Measurements from ENCODE around the gene ADAMTSL5. TPM values are rescaled to one million over a fixed set of nuclear protein-coding genes. Genes with fewer than 3 reads are reported as not detected.

The ADAMTSL5 gene, protein sequence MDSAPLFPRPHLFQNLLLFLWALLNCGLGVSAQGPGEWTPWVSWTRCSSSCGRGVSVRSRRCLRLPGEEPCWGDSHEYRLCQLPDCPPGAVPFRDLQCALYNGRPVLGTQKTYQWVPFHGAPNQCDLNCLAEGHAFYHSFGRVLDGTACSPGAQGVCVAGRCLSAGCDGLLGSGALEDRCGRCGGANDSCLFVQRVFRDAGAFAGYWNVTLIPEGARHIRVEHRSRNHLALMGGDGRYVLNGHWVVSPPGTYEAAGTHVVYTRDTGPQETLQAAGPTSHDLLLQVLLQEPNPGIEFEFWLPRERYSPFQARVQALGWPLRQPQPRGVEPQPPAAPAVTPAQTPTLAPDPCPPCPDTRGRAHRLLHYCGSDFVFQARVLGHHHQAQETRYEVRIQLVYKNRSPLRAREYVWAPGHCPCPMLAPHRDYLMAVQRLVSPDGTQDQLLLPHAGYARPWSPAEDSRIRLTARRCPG
- polyA plus RNA-seq (2013, experiment 1 of 2): 0.25 TPM
- polyA plus RNA-seq (2013, experiment 2 of 2): 0.13 TPM

DNA sequence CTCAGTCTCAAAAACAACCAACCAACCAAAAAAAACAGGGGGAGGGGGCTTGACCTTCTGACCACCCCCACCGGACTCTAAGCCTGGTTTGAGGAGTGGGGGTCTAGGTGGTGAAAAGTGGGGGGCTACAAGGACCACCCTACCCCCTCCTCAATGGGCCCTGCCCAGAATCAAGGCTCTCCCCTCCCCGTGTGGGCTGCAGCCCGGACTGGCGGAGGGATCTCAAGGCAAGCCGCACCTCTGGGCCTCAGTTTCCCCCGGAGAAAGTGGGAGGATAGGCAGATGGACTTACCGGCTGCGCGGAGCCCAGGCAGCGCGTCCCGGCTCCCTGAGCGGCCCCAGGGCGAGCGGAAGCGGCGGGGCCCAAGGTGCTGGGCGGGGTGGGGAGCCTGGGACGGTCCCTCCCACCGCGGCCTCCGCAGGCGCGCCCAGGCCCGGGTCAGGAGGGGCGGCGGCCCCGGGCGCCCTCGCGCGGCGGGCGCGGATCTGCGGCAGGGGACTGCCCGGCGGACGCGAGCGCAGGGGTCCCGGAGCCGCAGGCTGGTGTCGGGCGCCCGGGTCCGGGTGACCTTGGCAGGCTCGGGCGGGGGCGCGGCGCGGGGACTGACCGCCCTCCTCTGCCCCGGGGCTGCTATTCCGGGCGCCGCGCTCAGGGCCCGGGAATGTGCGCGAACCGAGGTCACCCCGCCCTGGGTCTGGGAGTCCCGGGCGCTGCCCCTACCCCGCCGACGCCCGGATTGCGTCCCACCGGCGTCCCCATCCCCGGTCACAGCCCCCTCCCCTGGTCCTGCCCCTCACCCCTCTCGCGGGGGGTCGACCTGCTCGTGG is at the start of gene ADAMTSL5:
TSS of gene ADAMTSL5 (minus strand) at position 349 of the 828 bp plus-strand sequence. CDS start 2,076 bp downstream, outside the sequence.
- Histone ChIP-seq H3K4me3 (ENCODE audit: low read length) (peak within 1 kb of the TSS; percentile 39), H3K9ac (ENCODE audit: low read depth, low read length) (no peak within 1 kb of the TSS), H3K27me3 (ENCODE audit: insufficient read depth, low read length) (peaks cover 50% of the 10 kb centered on the region), H3K27ac (ENCODE audit: low read depth, low read length) (no peak within 1 kb of the TSS), H3K9me3 (ENCODE audit: insufficient read depth, low read depth, low read length) (no peaks in the 10 kb centered on the region), H3K36me3 (ENCODE audit: insufficient read depth, low read length) (no peaks in the 10 kb centered on the region), H3K4me1 (ENCODE audit: insufficient read depth, low read length) (no peaks in the 10 kb centered on the region)
- WGBS: 4% methylated on average over 77 of the region's 78 CpGs

DNA sequence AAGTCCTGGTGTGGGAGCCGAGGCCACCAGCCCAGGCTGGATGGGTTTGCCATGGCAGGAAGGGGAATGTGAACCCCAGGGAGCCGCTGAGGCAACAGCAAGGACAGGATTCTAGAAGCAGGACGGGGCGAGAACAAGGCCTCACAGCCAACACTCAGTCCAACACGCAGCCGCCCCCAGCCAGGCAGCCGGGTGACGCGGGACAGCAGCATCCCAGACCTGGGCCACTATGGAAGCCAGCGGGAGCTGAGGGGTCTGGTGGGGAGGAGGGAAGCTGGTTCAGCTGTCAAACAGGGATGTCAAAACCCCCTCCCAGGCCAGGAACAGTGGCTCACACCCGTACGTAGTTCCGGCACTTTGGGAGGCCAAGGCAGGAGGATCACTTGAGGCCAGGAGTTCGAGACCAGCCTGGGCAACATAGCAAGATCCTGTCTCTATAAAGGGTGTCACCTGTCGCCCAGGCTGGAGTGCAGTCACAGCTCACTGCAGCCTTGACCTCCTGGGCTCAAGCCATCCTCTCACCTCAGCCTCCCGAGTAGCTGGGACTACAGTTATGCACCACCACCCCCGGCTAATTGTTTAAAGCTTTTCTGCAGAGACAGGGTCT is 48.5 kb upstream of the ADAMTSL5 start:
- H3K9ac ChIP-seq (ENCODE audit: low read depth, low read length): no peak overlapping the region
- WGBS: 93% methylated on average over 17 of the region's 17 CpGs

DNA sequence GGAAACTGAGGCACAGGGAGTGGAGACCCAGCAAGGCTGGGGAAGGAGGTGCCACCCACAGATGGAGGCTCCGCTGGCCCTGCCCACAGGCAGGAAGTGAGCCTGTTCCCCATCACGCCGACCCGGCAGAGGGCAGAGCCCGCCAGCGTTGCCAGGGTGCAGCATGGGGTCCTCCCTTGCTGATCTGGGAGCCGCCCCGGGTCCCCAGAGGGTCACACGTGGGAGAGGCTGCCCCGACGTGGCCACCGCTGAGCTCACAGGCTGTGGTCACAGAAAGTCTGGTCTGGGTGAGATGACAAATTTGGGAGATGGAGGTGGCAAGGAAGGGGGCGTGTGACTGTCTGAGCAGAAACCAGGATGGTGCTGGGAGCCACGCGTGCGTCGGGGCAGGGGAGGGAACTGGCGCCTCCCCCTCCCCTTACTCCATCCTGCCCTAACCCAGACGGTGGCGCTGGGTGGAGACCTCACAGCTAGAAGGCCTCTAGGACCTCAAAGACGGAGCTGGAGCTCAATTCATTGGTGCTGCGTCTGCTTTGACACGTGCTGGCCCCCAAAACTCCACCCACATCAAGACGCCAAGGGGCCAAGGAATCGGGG is 47.6 kb upstream of the ADAMTSL5 start:
- WGBS: 91% methylated on average over 25 of the region's 25 CpGs
- Histone ChIP-seq H3K4me1 (ENCODE audit: insufficient read depth, low read length) (no peaks in the 10 kb centered on the region), H3K9ac (ENCODE audit: low read depth, low read length) (no peak overlapping the region), H3K36me3 (ENCODE audit: insufficient read depth, low read length) (peaks cover 47% of the 10 kb centered on the region), H3K27me3 (ENCODE audit: insufficient read depth, low read length) (no peaks in the 10 kb centered on the region), H3K4me3 (ENCODE audit: low read length) (no peak overlapping the region), H3K9me3 (ENCODE audit: insufficient read depth, low read depth, low read length) (no peaks in the 10 kb centered on the region), H3K27ac (ENCODE audit: low read depth, low read length) (no peak overlapping the region)

More for the DNA sequence above, 48.5 kb upstream of the ADAMTSL5 start:
- Histone ChIP-seq H3K27ac (ENCODE audit: low read depth, low read length) (no peak overlapping the region), H3K4me3 (ENCODE audit: low read length) (no peak overlapping the region), H3K27me3 (ENCODE audit: insufficient read depth, low read length) (no peaks in the 10 kb centered on the region; the same call in 1 of the 2 replicates), H3K4me1 (ENCODE audit: insufficient read depth, low read length) (0 out of 2 replicates have a peak, but pooled peaks cover 4% of the 10 kb centered on the region), H3K36me3 (ENCODE audit: insufficient read depth, low read length) (peaks cover 45% of the 10 kb centered on the region), H3K9me3 (ENCODE audit: insufficient read depth, low read depth, low read length) (no peaks in the 10 kb centered on the region)

DNA sequence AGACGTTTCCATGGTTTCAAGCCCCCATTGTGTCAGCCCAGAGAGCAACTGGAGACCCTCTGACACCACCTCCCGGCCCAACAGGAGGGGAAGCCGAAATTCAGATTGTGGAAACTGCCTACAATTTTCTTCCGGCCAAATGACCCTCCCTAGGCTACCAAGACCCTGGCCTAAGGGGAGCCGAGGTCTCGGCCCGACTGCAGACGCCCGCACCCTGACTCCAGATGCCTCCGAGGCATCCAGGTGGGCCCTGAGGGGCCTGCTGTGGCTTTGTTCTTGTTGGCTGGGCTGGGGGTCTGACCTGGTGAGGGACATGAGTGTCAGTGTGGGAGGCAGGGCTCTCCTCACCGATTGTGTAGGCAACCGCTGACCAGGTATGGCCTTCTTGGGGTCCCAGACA is 45.7 kb upstream of the ADAMTSL5 start:
- H3K9ac ChIP-seq (ENCODE audit: low read depth, low read length): no peak overlapping the region
- WGBS: 93% methylated on average over 12 of the region's 12 CpGs
- H3K4me3 ChIP-seq (ENCODE audit: low read length): no peak overlapping the region
- H3K36me3 ChIP-seq (ENCODE audit: insufficient read depth, low read length): peaks cover 43% of the 10 kb centered on the region
- H3K27me3 ChIP-seq (ENCODE audit: insufficient read depth, low read length): no peaks in the 10 kb centered on the region
- H3K9me3 ChIP-seq (ENCODE audit: insufficient read depth, low read depth, low read length): no peaks in the 10 kb centered on the region
- H3K27ac ChIP-seq (ENCODE audit: low read depth, low read length): no peak overlapping the region
- no peaks in the 10 kb centered on the region for H3K4me1 ChIP-seq (ENCODE audit: insufficient read depth, low read length)

DNA sequence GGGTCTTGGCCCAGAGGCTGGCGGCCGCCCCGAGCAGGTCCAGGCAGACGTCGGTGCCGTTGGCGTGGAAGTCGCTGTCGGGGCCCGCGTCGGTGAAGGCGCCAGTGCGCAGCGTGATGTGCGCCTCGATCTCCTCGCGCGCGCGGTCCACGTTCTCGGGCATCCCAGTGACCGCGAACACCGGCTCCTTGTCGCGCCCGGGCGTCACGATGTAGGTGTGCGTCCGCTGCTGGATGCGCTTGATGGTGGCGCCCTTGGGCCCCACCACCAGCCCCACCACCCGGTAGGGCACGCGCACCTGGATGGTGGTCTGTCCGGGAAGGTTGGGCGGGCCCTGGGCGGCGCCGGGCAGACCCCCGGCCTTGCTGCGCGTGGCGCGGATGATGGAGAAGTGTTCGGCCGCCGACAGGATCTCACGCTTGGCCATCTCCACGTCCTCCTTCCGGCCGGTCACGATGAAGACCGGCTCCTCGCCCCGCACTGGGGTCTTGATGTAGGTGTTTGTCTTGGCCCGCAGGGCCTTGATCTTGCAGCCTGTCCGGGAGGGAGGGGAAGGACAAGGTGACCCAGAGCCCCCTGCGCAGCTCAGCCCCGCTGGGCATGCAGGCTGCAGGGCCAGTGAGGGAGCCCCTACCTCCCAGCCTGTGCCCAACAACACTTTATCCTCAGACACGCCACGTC is 43.7 kb upstream of the ADAMTSL5 start:
- no peak overlapping the region for H3K27ac ChIP-seq (ENCODE audit: low read depth, low read length)
- WGBS: 96% methylated on average over 66 of the region's 66 CpGs
- H3K9me3 ChIP-seq (ENCODE audit: insufficient read depth, low read depth, low read length): no peaks in the 10 kb centered on the region
- no peaks in the 10 kb centered on the region for H3K4me1 ChIP-seq (ENCODE audit: insufficient read depth, low read length)
- peaks cover 34% of the 10 kb centered on the region for H3K36me3 ChIP-seq (ENCODE audit: insufficient read depth, low read length)
- no peaks in the 10 kb centered on the region for H3K27me3 ChIP-seq (ENCODE audit: insufficient read depth, low read length)
- H3K9ac ChIP-seq (ENCODE audit: low read depth, low read length): no peak overlapping the region
- no peak overlapping the region for H3K4me3 ChIP-seq (ENCODE audit: low read length)

DNA sequence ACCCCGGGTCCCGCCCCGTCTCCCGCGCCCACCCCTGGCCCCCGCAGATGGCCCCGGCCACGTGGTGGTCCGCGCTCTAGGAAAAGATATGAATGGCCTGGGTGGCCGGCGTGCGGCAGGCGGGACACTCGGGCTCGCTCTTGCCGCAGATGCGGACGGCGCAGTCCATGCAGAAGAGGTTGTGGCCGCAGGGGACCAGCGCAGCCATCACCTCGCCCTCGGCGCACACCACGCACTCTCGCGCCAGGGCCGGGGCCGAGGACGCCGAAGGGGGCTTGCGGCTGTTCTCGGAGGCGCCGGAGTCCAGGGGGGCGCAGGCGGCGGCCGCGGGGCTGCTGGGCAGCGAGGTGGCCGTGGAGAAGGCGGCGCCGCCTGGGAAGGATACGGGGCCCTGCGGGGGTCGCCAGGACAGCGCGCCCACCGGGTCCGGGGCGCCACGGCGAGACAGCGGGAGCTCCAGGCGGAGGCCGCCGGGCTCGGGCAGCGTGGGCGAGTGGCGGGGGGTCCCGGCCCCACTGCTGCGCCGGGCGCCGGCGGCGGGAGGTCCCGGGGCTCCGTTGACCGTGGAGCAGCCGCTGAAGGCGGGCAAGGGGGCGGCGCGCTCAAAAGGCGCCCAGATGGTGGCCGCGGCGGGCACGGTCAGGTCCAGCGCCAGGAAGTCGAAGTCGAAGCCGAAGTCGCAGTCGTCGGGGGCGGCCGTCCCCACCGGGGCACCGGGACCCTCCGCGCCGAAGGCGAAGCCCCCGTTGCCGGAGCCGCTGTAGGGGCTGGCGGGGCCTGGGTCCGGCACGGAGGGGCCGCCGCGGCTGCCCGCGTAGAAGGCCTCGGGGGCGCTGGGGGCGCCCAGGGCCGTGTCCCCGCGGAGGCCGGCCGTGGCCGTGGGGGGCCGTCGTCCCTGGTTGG is 42.9 kb upstream of the ADAMTSL5 start:
- Histone ChIP-seq H3K4me1 (ENCODE audit: insufficient read depth, low read length) (no peaks in the 10 kb centered on the region), H3K9ac (ENCODE audit: low read depth, low read length) (no peak overlapping the region), H3K36me3 (ENCODE audit: insufficient read depth, low read length) (peaks cover 28% of the 10 kb centered on the region), H3K27ac (ENCODE audit: low read depth, low read length) (no peak overlapping the region), H3K9me3 (ENCODE audit: insufficient read depth, low read depth, low read length) (no peaks in the 10 kb centered on the region), H3K4me3 (ENCODE audit: low read length) (no peak overlapping the region), H3K27me3 (ENCODE audit: insufficient read depth, low read length) (no peaks in the 10 kb centered on the region)
- 95% methylated on average over 120 of the region's 121 CpGs for WGBS

DNA sequence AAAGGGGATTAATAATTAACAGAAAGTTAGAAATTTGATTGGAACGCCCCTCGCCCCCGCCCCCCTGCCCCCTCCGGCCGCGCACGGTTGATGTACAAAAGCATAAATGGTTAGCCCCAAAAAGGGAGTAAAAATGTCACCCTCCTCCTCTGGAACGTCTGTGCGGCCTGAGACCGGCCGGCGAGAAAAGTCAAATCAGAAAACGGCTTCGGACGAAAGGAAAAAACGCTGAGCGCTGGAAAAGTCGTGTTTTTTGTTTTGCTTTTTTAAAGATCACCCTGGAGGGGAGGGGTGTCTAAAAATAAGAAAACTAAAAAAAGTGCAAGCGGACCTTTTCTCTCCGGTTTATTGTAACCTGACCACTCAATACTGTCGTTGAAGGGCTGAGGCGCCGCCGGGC is 42.1 kb upstream of the ADAMTSL5 start:
- Histone ChIP-seq H3K27ac (ENCODE audit: low read depth, low read length) (no peak overlapping the region), H3K4me3 (ENCODE audit: low read length) (no peak overlapping the region), H3K4me1 (ENCODE audit: insufficient read depth, low read length) (no peaks in the 10 kb centered on the region), H3K36me3 (ENCODE audit: insufficient read depth, low read length) (peaks cover 24% of the 10 kb centered on the region), H3K9me3 (ENCODE audit: insufficient read depth, low read depth, low read length) (no peaks in the 10 kb centered on the region), H3K27me3 (ENCODE audit: insufficient read depth, low read length) (no peaks in the 10 kb centered on the region), H3K9ac (ENCODE audit: low read depth, low read length) (no peak overlapping the region)
- 91% methylated on average over 24 of the region's 24 CpGs for WGBS

DNA sequence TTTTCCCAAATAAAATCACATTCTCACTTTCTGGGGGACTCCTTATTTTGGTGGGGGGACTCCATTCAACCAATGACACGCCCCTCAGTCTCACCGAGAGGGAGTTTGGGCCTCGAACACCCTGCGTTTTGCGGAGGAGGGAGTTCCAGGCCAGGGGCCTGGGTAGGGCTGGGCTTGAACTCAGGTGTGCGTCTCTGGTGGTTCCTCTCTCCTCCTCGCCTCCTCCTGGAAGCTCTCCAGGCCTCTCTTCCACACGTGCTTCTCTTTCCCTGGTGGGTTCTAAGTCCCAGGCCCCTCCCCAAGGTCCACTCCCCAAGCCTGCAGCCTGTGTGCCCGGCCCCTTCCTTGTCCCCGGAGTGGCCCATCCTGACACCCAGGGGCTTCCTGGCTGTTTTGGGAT is 40.6 kb upstream of the ADAMTSL5 start:
- Histone ChIP-seq H3K4me3 (ENCODE audit: low read length) (no peak overlapping the region), H3K36me3 (ENCODE audit: insufficient read depth, low read length) (peaks cover 21% of the 10 kb centered on the region), H3K27ac (ENCODE audit: low read depth, low read length) (no peak overlapping the region), H3K27me3 (ENCODE audit: insufficient read depth, low read length) (no peaks in the 10 kb centered on the region), H3K4me1 (ENCODE audit: insufficient read depth, low read length) (no peaks in the 10 kb centered on the region), H3K9me3 (ENCODE audit: insufficient read depth, low read depth, low read length) (no peaks in the 10 kb centered on the region), H3K9ac (ENCODE audit: low read depth, low read length) (no peak overlapping the region)
- 81% methylated on average over 10 of the region's 10 CpGs for WGBS

DNA sequence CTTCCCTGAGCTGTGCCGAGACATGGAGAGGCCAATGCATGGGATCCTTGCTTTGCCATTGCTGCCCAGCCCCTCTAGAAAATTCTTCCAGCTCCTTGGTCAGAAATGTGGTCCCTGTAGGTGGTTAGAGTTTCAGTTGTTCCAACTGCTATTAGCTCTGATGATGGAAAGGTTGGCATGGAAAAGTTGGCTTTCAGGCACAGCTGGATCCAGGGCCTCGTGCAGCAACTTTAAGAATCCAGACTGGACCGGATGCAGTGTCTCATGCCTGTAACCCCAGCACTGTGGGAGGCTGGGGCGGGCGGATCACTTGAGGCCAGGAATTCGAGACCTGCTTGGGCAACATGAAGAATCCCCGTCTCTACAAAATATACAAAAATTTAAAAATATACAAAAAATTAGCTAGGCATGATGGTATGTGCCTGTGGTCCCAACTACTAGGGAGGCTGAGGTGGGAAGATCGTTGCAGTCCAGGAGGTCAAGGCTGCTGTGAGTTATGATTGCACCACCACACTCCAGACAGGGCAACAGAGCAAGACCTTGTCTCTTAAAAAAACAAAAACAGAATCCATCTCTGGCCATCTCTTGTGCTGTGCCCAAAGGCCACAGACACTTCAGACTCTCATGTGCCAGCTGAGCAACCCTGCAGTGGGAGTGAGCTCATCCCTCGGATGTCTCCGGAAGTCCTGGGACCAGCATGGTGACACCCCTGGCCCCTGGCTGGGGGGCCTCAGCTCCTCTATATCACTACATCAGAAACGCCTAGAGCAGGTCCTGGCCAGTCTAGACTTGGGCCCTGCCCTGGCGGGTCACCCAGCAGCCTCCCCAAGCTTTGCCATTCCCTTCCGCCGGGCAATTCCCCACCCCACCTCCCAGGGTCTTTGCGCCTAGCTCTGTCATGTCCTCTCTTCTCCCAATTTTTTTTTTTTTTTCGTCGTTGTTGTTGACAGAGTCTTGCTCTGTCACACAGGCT is 38.5 kb upstream of the ADAMTSL5 start:
- Histone ChIP-seq H3K9ac (ENCODE audit: low read depth, low read length) (no peak overlapping the region), H3K36me3 (ENCODE audit: insufficient read depth, low read length) (peaks cover 8% of the 10 kb centered on the region), H3K9me3 (ENCODE audit: insufficient read depth, low read depth, low read length) (no peaks in the 10 kb centered on the region), H3K27me3 (ENCODE audit: insufficient read depth, low read length) (no peaks in the 10 kb centered on the region), H3K27ac (ENCODE audit: low read depth, low read length) (no peak overlapping the region), H3K4me1 (ENCODE audit: insufficient read depth, low read length) (no peaks in the 10 kb centered on the region), H3K4me3 (ENCODE audit: low read length) (no peak overlapping the region)
- 87% methylated on average over 16 of the region's 17 CpGs for WGBS

Data from HUES64 (cell line).